OCI-LY7 (cell line): ENCODE results near the gene NTN4.

ENCODE experiments used
- CTCF ChIP-seq: fragments of 200-600 bp; sonication (generic); conservative IDR thresholded peaks from 2 replicates; pipeline ENCODE4 v1.5.1; 2014; ENCODE audit warnings: mild to moderate bottlenecking, antibody characterized with exemption, low read length, moderate library complexity, mixed read lengths
- EZH2phosphoT487 ChIP-seq: fragments of 200-600 bp; sonication (generic); IDR thresholded peaks from 2 replicates; pipeline ENCODE4 v1.6.1; 2018; ENCODE audit warnings: low read depth, borderline replicate concordance, mild to moderate bottlenecking, mixed run types, antibody characterized with exemption, low read length, moderate library complexity, mixed read lengths

- TF ChIP-seq CTCF (no peak), EZH2phosphoT487 (no peak)
Observed at GRCh38 chr12:95808146-95808545, 17.6 kb upstream of the NTN4 start.
